ENCODE data around the gene EVC. TPM values are rescaled to one million over a fixed set of nuclear protein-coding genes. Genes with fewer than 3 reads are reported as not detected.

EVC gene
- total and polyA plus RNA-seq, 2 of the 8 experiments (the other 6 are each of a cell fraction or from before 2014, with no cell fraction given) = 2.6 to 9.8 TPM

- H3K36me3 ChIP-seq (ENCODE audit: control insufficient read depth in 2 of 4, insufficient read depth in 4 of 4, low read length in 3 of 4) = peaks cover 0 to 7% (median under 1%) of the 10 kb centered on the region in 4 experiments; a peak in 2 of 8 replicates
- H2BK5ac ChIP-seq (ENCODE audit: low read depth, low read length) = no peak overlapping the region
- H3K4me3 ChIP-seq (ENCODE audit: extremely low read depth in 1 of 4, insufficient read depth in 2 of 4, low read depth in 3 of 4, low read length in 4 of 4) = no peak overlapping the region
- H3K23me2 ChIP-seq (ENCODE audit: low read depth, low read length) = no peaks in the 10 kb centered on the region
- H3K4me2 ChIP-seq (ENCODE audit: insufficient read depth in 1 of 2, low read depth in 2 of 2, low read length in 2 of 2) = no peak overlapping the region
- DNase-seq (ENCODE audit: low read depth in 1 of 2, low spot score in 2 of 2) (no peak), FAIRE-seq (no peak)
- no peak overlapping the region for H4K91ac ChIP-seq (replicated peaks; ENCODE audit: insufficient read length, low read length)
- H4K8ac ChIP-seq (ENCODE audit: extremely low read depth, insufficient read depth, low read length) = no peak overlapping the region
- peaks cover 0 to 2% (median 0%) of the 10 kb centered on the region in 4 experiments; a peak in 2 of 7 replicates for H3K4me1 ChIP-seq (replicated peaks in 1 of 4; ENCODE audit: control insufficient read depth in 3 of 4, insufficient read depth in 4 of 4, low read length in 3 of 4)
- no peak overlapping the region for H2BK20ac ChIP-seq (ENCODE audit: low read length)
- no peak overlapping the region for H2AFZ ChIP-seq (ENCODE audit: low read length)
- no peak overlapping the region for H3K18ac ChIP-seq (ENCODE audit: extremely low read depth, low read length)
- H2BK12ac ChIP-seq (ENCODE audit: low read depth, low read length) = no peak overlapping the region
- no peak overlapping the region for H2AK5ac ChIP-seq (ENCODE audit: low read depth, low read length)
- no peaks in the 10 kb centered on the region for H3K27me3 ChIP-seq (replicated peaks in 1 of 4; ENCODE audit: control insufficient read depth in 3 of 4, extremely low read depth in 1 of 4, insufficient read depth in 3 of 4, low read length in 3 of 4)
- H4K5ac ChIP-seq (ENCODE audit: insufficient read length, low read depth, low read length) = no peak overlapping the region
- no peaks in the 10 kb centered on the region for H3K79me1 ChIP-seq (ENCODE audit: low read depth, low read length)
- no peak overlapping the region for H3K27ac ChIP-seq (ENCODE audit: low read depth, low read length)
- no peak overlapping the region for H3K23ac ChIP-seq (ENCODE audit: insufficient read length)
- no peak for TF ChIP-seq TEAD4 (IDR thresholded peaks at IDR 0.05; ENCODE audit: low read depth, low read length)
- H2BK120ac ChIP-seq (replicated peaks; ENCODE audit: low read depth, low read length) = no peak overlapping the region
- H3K9ac ChIP-seq (replicated peaks in 1 of 4; ENCODE audit: extremely low read depth in 1 of 4, low read depth in 3 of 4, low read length in 3 of 4) = no peak overlapping the region
- H3K79me2 ChIP-seq (ENCODE audit: control insufficient read depth in 1 of 2, insufficient read depth in 2 of 2, low read length in 2 of 2) = no peaks in the 10 kb centered on the region
- POLR2A ChIA-PET (ENCODE audit: partially characterized antibody) = no interaction called here
- H3K56ac ChIP-seq (replicated peaks; ENCODE audit: insufficient read length, low read depth, low read length) = no peak overlapping the region
- H4K20me1 ChIP-seq (replicated peaks in 1 of 2; ENCODE audit: control insufficient read depth in 1 of 2, insufficient read depth in 2 of 2, low read length in 2 of 2) = peaks cover 0 to 2% of the 10 kb centered on the region in 2 experiments
- CTCF ChIA-PET (ENCODE audit: partially characterized antibody) = interaction anchor here (1.2 kb wide), 1 partner anchor 19 kb away, joined by 4 read pairs; no protein-coding TSS in a partner anchor
- H3K9me3 ChIP-seq (ENCODE audit: insufficient read depth in 2 of 2, low read depth in 1 of 2, low read length in 1 of 2) = peaks cover 3 to 6% of the 10 kb centered on the region in 2 experiments; a peak in 2 of 4 replicates
- no peak overlapping the region for H3K14ac ChIP-seq (ENCODE audit: insufficient read length)
- WGBS, 2 experiments (ENCODE audit: extremely low coverage in 1 of 2, insufficient coverage in 1 of 2, insufficient read length in 1 of 2, insufficient replicate concordance in 2 of 2, low coverage in 1 of 2, low lambda C conversion rate in 2 of 2, missing lambda C conversion rate in 1 of 2) = 80% methylated on average over 4 of the region's 4 CpGs; no CpG with 5 or more reads in 1 of the 2 experiments
- no peak overlapping the region for H3K4ac ChIP-seq (replicated peaks; ENCODE audit: insufficient read length, low read depth, low read length)
- H2BK15ac ChIP-seq (ENCODE audit: low read length) = no peak overlapping the region
Measured at GRCh38 chr4:5718411-5718810, 7.4 kb downstream of the EVC start.

Measured in H1 (cell line).